CD14-positive monocyte (primary cell): ENCODE data around the gene MAIP1. TPM values are rescaled to one million over a fixed set of nuclear protein-coding genes. Genes with fewer than 3 reads are reported as not detected.

Experiments
- DNase-seq, 3 donors: peaks; one replicate each; pipeline ENCODE4 v3.0.0-alpha.2; 2011 to 2022
- H2AFZ ChIP-seq: 2 replicates; pipeline ENCODE4 v1.6.0; 2012; ENCODE audit warnings: mild to moderate bottlenecking, low read depth, low read length, inconsistent platforms; ENCODE audit not compliant: insufficient read depth, poor library complexity, severe bottlenecking
- H3K27ac ChIP-seq, 2 donors: 1 replicate in 1 of 2; 2 replicates in 1 of 2; pipeline ENCODE4 v1.5.1; 2012 to 2013; ENCODE audit warnings: low read length in 2 of 2, control low read depth in 1 of 2, inconsistent platforms in 1 of 2, low read depth in 1 of 2, mild to moderate bottlenecking in 1 of 2
- H3K27me3 ChIP-seq, 2 donors: one replicate each; pipeline versions ENCODE4 v1.6.0 to v1.6.1; 2011 to 2013; ENCODE audit warnings: low read length in 2 of 2; ENCODE audit not compliant: control insufficient read depth in 2 of 2, insufficient read depth in 2 of 2
- H3K36me3 ChIP-seq, 2 donors: replicated peaks in 1 of 2; 1 replicate in 1 of 2; 2 replicates in 1 of 2; pipeline versions ENCODE4 v1.5.1 to v1.6.1; 2012 to 2013; ENCODE audit warnings: low read length in 2 of 2, control low read depth in 1 of 2, inconsistent platforms in 1 of 2, mild to moderate bottlenecking in 1 of 2; ENCODE audit not compliant: insufficient read depth in 2 of 2, control insufficient read depth in 1 of 2
- H3K4me1 ChIP-seq, 2 donors: 1 replicate in 1 of 2; 2 replicates in 1 of 2; pipeline versions ENCODE4 v1.5.1 to v1.6.1; 2012 to 2013; ENCODE audit warnings: low read length in 2 of 2, control low read depth in 1 of 2, inconsistent platforms in 1 of 2, mild to moderate bottlenecking in 1 of 2, moderate library complexity in 1 of 2; ENCODE audit not compliant: insufficient read depth in 2 of 2, control insufficient read depth in 1 of 2
- H3K4me2 ChIP-seq: replicated peaks from 2 replicates; pipeline ENCODE3; 2012; ENCODE audit warnings: low read length, moderate library complexity, mild to moderate bottlenecking; ENCODE audit not compliant: poor library complexity, severe bottlenecking; ENCODE audit errors: extremely low read depth
- H3K4me3 ChIP-seq, 3 experiments: fragments of 200-600 bp in 1 of 3; sonication (generic) in 1 of 3; replicated peaks in 1 of 3; 1 replicate in 2 of 3; 2 replicates in 1 of 3; pipeline ENCODE4 v1.5.1; 2011 to 2013; ENCODE audit warnings: low read length in 3 of 3, mild to moderate bottlenecking in 3 of 3, control low read depth in 2 of 3, low read depth in 2 of 3, inconsistent platforms in 1 of 3, moderate library complexity in 1 of 3
- H3K79me2 ChIP-seq: 2 replicates; pipeline ENCODE4 v1.6.0; 2012; ENCODE audit warnings: mild to moderate bottlenecking, control low read depth, inconsistent platforms, low read length, moderate library complexity; ENCODE audit not compliant: insufficient read depth
- H3K9ac ChIP-seq: 2 replicates; pipeline ENCODE4 v1.6.0; 2017; ENCODE audit warnings: low read length, mild to moderate bottlenecking; ENCODE audit not compliant: insufficient read depth, poor library complexity, severe bottlenecking
- H3K9me3 ChIP-seq, 2 donors: replicated peaks in 1 of 2; 1 replicate in 1 of 2; 2 replicates in 1 of 2; pipeline versions ENCODE4 v1.5.1 to v1.6.1; 2012 to 2013; ENCODE audit warnings: low read length in 2 of 2, control low read depth in 1 of 2; ENCODE audit not compliant: control insufficient read depth in 1 of 2, insufficient read depth in 1 of 2
- H4K20me1 ChIP-seq: 2 replicates; pipeline ENCODE4 v1.6.0; 2012; ENCODE audit warnings: mild to moderate bottlenecking, low read length, control low read depth, moderate library complexity; ENCODE audit not compliant: insufficient read depth
- H3K27ac Mint-ChIP-seq, 7 donors: one replicate each; pipeline ENCODE4 v1.8.0; 2020; ENCODE audit warnings: mild to moderate bottlenecking in 7 of 7, mixed read lengths in 7 of 7, moderate library complexity in 6 of 7, inconsistent platforms in 2 of 7
- H3K27me3 Mint-ChIP-seq, 3 donors: one replicate each; pipeline ENCODE4 v1.8.0; 2021 to 2022; ENCODE audit warnings: low read depth in 3 of 3, mild to moderate bottlenecking in 3 of 3, mixed read lengths in 3 of 3, moderate library complexity in 3 of 3, inconsistent platforms in 1 of 3
- H3K36me3 Mint-ChIP-seq, 2 donors: one replicate each; pipeline ENCODE4 v1.8.0; 2020; ENCODE audit warnings: mixed read lengths in 2 of 2, inconsistent platforms in 1 of 2, mild to moderate bottlenecking in 1 of 2
- H3K4me1 Mint-ChIP-seq: one replicate; pipeline ENCODE4 v1.8.0; 2020; ENCODE audit warnings: mild to moderate bottlenecking, mixed read lengths
- H3K4me3 Mint-ChIP-seq, 2 donors: one replicate each; pipeline ENCODE4 v1.8.0; 2020; ENCODE audit warnings: mild to moderate bottlenecking in 2 of 2, mixed read lengths in 2 of 2, moderate library complexity in 1 of 2
- H3K9me3 Mint-ChIP-seq, 7 donors: one replicate each; pipeline ENCODE4 v1.8.0; 2020 to 2022; ENCODE audit warnings: mixed read lengths in 7 of 7, mild to moderate bottlenecking in 6 of 7, moderate library complexity in 6 of 7, inconsistent platforms in 2 of 7
- WGBS: methylation state at CpG from one replicate; pipeline ENCODE4 v1.1.5; 2013; ENCODE audit warnings: missing lambda C conversion rate; ENCODE audit not compliant: insufficient coverage; 5-methylcytosine and 5-hydroxymethylcytosine counted together
- intact Hi-C, 2 donors: fragments of 100-400 bp; cut with micrococcal nuclease; formaldehyde crosslinking; loops; one replicate each; pipeline versions ENCODE4 v1.15.0 to v1.15.1; 2023
- polyA plus RNA-seq, 3 donors: library from polyadenylated mRNA; depleted of rRNA in 1 of 3; unstranded in 2 of 3; stranded (reverse) in 1 of 3; fragments of 300-500 nt in 2 of 3; fragments of >200 nt in 1 of 3; fragmentation: Illumina TruSeq in 2 of 3; gene quantifications; 1 replicate in 2 of 3; 2 replicates in 1 of 3; pipeline ENCODE4 v1.2.3, GENCODE V29; 2012 to 2021
- TF ChIP-seq, protein P1 (sequence below): fragments of 200-600 bp; IDR thresholded peaks from one replicate; pipeline ENCODE4 v1.8.0; 2022; ENCODE audit warnings: antibody characterized with exemption, mild to moderate bottlenecking

The MAIP1 gene
- polyA plus RNA-seq, 3 donors: 2.6 to 13.3 (median 7.6) TPM

DNA sequence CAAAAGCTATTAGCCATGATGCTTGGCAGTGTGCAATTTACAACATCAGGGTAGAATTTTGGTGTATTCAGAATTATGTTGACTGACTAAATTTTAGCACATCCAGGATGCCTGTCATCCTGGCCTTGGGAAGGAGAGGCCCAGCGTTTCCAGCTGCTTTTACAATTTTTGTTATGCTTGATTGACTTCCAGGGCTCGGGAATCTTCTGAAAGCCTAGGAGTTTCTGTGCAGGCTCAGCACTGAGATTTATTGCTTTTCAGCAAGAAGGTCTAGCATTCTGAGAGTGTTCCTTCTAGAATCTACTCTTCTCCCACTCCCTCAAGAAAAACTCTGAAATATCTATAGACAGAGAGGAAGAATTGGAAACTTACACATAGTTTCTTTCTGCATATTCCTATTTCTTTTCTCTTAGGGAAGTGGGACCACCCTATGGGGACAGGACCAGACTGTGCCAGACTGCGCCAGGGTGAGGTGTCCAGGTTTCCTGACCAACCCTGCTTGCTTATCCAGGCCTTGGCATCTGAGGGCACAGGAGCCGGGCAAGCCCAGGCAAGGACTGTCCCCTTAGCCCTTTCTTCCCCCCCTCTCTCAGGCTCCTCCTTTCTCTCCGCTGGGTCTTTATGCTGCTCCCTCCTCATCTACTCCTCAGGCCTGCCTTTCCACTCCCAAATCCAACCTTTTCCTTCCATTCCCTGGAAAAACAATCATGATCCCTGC is 26.9 kb downstream of the MAIP1 start:
- no peak for DNase-seq
- H3K27me3 Mint-ChIP-seq: peaks cover 2 to 4% (median 2%) of the 10 kb centered on the region in 3 donors
- H3K36me3 ChIP-seq: no peaks in the 10 kb centered on the region
- H3K27ac Mint-ChIP-seq: peak overlapping the region in 1 of 7 donors; percentile 62
- peaks cover 0 to 6% (median 0%) of the 10 kb centered on the region in 7 donors for H3K9me3 Mint-ChIP-seq
- H3K4me3 Mint-ChIP-seq: no peak overlapping the region
- no peaks in the 10 kb centered on the region for H3K4me1 ChIP-seq
- H3K4me1 Mint-ChIP-seq: peaks cover 10% of the 10 kb centered on the region
- intact Hi-C loops: loop anchor here (5.0 to 10.0 kb wide), 3 partner anchors 490 to 723 kb away; no protein-coding TSS in a partner anchor
- H4K20me1 ChIP-seq: no peaks in the 10 kb centered on the region
- no peak overlapping the region for H3K4me2 ChIP-seq
- TF ChIP-seq, protein P1, sequence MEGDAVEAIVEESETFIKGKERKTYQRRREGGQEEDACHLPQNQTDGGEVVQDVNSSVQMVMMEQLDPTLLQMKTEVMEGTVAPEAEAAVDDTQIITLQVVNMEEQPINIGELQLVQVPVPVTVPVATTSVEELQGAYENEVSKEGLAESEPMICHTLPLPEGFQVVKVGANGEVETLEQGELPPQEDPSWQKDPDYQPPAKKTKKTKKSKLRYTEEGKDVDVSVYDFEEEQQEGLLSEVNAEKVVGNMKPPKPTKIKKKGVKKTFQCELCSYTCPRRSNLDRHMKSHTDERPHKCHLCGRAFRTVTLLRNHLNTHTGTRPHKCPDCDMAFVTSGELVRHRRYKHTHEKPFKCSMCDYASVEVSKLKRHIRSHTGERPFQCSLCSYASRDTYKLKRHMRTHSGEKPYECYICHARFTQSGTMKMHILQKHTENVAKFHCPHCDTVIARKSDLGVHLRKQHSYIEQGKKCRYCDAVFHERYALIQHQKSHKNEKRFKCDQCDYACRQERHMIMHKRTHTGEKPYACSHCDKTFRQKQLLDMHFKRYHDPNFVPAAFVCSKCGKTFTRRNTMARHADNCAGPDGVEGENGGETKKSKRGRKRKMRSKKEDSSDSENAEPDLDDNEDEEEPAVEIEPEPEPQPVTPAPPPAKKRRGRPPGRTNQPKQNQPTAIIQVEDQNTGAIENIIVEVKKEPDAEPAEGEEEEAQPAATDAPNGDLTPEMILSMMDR: no peak
- no peaks in the 10 kb centered on the region for H3K27me3 ChIP-seq
- H3K36me3 Mint-ChIP-seq: no peaks in the 10 kb centered on the region
- no peak overlapping the region for H3K9ac ChIP-seq
- 100% methylated on average over 5 of the region's 5 CpGs for whole genome bisulfite sequencing
- no peak overlapping the region for H3K4me3 ChIP-seq
- H3K9me3 ChIP-seq: no peaks in the 10 kb centered on the region
- no peak overlapping the region for H3K27ac ChIP-seq
- H3K79me2 ChIP-seq: no peaks in the 10 kb centered on the region
- no peak overlapping the region for H2AFZ ChIP-seq

DNA sequence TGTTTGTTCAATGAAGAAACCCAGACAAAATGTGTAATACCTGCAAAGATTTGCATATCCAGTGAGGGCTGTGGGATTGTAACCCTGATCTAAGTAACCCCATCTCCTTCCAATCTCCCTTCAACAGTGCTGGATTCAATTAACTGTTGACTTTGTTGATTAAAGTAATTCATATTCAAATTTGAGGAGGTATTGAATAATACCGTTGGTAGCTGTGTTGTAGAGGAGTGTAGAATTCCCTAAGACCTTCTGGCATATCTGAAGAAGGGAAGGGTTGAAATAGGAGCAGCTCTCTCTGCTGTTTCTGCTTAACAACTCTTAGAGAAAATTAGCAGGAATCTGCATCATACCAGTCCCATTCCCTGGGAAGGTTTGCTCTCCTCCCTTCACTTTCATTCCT is 28.2 kb downstream of the MAIP1 start:
- DNase-seq: no peak
- Mint-ChIP-seq H3K27ac (no peak overlapping the region), H3K4me3 (no peak overlapping the region), H3K4me1 (peaks cover 7% of the 10 kb centered on the region), H3K9me3 (peaks cover 0 to 6% (median 0%) of the 10 kb centered on the region in 7 donors), H3K27me3 (peaks cover 2 to 4% (median 2%) of the 10 kb centered on the region in 3 donors), H3K36me3 (no peaks in the 10 kb centered on the region)
- intact Hi-C loops: loop anchor here (5.0 to 10.0 kb wide), 3 partner anchors 489 to 721 kb away; no protein-coding TSS in a partner anchor
- H3K4me1 ChIP-seq: no peaks in the 10 kb centered on the region
- H3K4me3 ChIP-seq: no peak overlapping the region
- no peaks in the 10 kb centered on the region for H3K27me3 ChIP-seq
- no peaks in the 10 kb centered on the region for H3K36me3 ChIP-seq
- H3K9me3 ChIP-seq: no peaks in the 10 kb centered on the region
- no peak overlapping the region for H3K27ac ChIP-seq
- TF ChIP-seq, protein P1: no peak
- H3K4me2 ChIP-seq: no peak overlapping the region
- no peaks in the 10 kb centered on the region for H3K79me2 ChIP-seq
- H3K9ac ChIP-seq: no peak overlapping the region
- no peak overlapping the region for H2AFZ ChIP-seq
- H4K20me1 ChIP-seq: no peaks in the 10 kb centered on the region
- no CpG with 5 or more reads among the region's 1 CpG for WGBS
